ENCODE results near the gene NGB.
"Not testable (repeated sequence)": the region's sequence is repeated elsewhere in the genome, so short reads cannot be mapped to it uniquely, and the experiment has no call there.

NGB gene

GRCh38 chr14:77271113-77271710 lies at the start of gene NGB:
Gene NGB, minus strand, starts transcription at chr14:77271206. Its CDS starts 269 bp downstream, at chr14:77270937.
- no peak for DNase-seq (ENCODE audit: low read depth in 2 of 2, low spot score in 1 of 2)

GRCh38 chr14:77320238-77320935 lies 49.4 kb upstream of the NGB start, which contains the start of gene POMT2:
Gene POMT2, minus strand, starts transcription at chr14:77320883. Its CDS starts 202 bp downstream, at chr14:77320681.
- peak; percentile 84 for DNase-seq (ENCODE audit: low read depth in 2 of 2, low spot score in 1 of 2)

GRCh38 chr14:77319422-77319821 lies 48.4 kb upstream of the NGB start:
- no peak for DNase-seq (ENCODE audit: low read depth in 2 of 2, low spot score in 1 of 2)

GRCh38 chr14:77318756-77319155 lies 47.8 kb upstream of the NGB start:
- DNase-seq (ENCODE audit: low read depth in 2 of 2, low spot score in 1 of 2), result not testable (repeated sequence)

- no peak for DNase-seq (ENCODE audit: low read depth in 2 of 2, low spot score in 1 of 2)
These were observed 47.1 kb upstream of the NGB start for GRCh38 chr14:77318006-77318553.

- no peak for DNase-seq (ENCODE audit: low read depth in 2 of 2, low spot score in 1 of 2)
These were observed 45.9 kb upstream of the NGB start for GRCh38 chr14:77316872-77317301.

- no peak for DNase-seq (ENCODE audit: low read depth in 2 of 2, low spot score in 1 of 2)
These were observed 45.1 kb upstream of the NGB start for GRCh38 chr14:77316195-77316505.

GRCh38 chr14:77314539-77315457 lies 43.8 kb upstream of the NGB start:
- no peak for DNase-seq (ENCODE audit: low read depth in 2 of 2, low spot score in 1 of 2)

- no peak for DNase-seq (ENCODE audit: low read depth in 2 of 2, low spot score in 1 of 2)
These were observed 43.0 kb upstream of the NGB start for GRCh38 chr14:77314043-77314442.

GRCh38 chr14:77313371-77313770 lies 42.4 kb upstream of the NGB start:
- DNase-seq (ENCODE audit: low read depth in 2 of 2, low spot score in 1 of 2), result no peak

GRCh38 chr14:77311217-77311616 lies 40.2 kb upstream of the NGB start:
- DNase-seq (ENCODE audit: low read depth in 2 of 2, low spot score in 1 of 2), result no peak

- DNase-seq (ENCODE audit: low read depth in 2 of 2, low spot score in 1 of 2), result no peak
These were observed 39.0 kb upstream of the NGB start for GRCh38 chr14:77310026-77310425.

- no peak for DNase-seq (ENCODE audit: low read depth in 2 of 2, low spot score in 1 of 2)
These were observed 38.1 kb upstream of the NGB start for GRCh38 chr14:77309131-77309530.

GRCh38 chr14:77306851-77307496 lies 36.0 kb upstream of the NGB start:
- DNase-seq (ENCODE audit: low read depth in 2 of 2, low spot score in 1 of 2), result no peak

GRCh38 chr14:77306416-77306815 lies 35.4 kb upstream of the NGB start:
- no peak for DNase-seq (ENCODE audit: low read depth in 2 of 2, low spot score in 1 of 2)

- no peak for DNase-seq (ENCODE audit: low read depth in 2 of 2, low spot score in 1 of 2)
These were observed 34.7 kb upstream of the NGB start for GRCh38 chr14:77305696-77306095.

GRCh38 chr14:77303417-77304156 lies 32.6 kb upstream of the NGB start:
- no peak for DNase-seq (ENCODE audit: low read depth in 2 of 2, low spot score in 1 of 2)

- peak in 1 of 2 donors; percentile 4 for DNase-seq (ENCODE audit: low read depth in 2 of 2, low spot score in 1 of 2)
These were observed 31.9 kb upstream of the NGB start for GRCh38 chr14:77302926-77303325.

- DNase-seq (ENCODE audit: low read depth in 2 of 2, low spot score in 1 of 2), result peak in 1 of 2 donors; percentile 10
These were observed 30.1 kb upstream of the NGB start for GRCh38 chr14:77301103-77301502.

- DNase-seq (ENCODE audit: low read depth in 2 of 2, low spot score in 1 of 2), result no peak
These were observed 28.8 kb upstream of the NGB start for GRCh38 chr14:77299771-77300170.
